SK-N-SH (cell line): Measurements from ENCODE around the gene ZNF628. TPM values are rescaled to one million over a fixed set of nuclear protein-coding genes. Genes with fewer than 3 reads are reported as not detected.

Source experiments
- CTCF ChIA-PET: fragments of 300-600, 350-600 bp; formaldehyde crosslinking; extraction: SDS; loops from one replicate; lab custom pipeline; 2021; lab: Yijun Ruan, JAX
- POLR2A ChIA-PET: fragments of 350-600 bp; sonication (Branson Sonifier 250); formaldehyde crosslinking; extraction: SDS; loops from one replicate; lab custom pipeline; 2020; ENCODE audit warnings: antibody characterized with exemption, inconsistent platforms; lab: Yijun Ruan, JAX
- DNase-seq: peaks from one replicate; pipeline ENCODE4 v3.0.0; 2012
- H2AFZ ChIP-seq: fragments of 200-600 bp; sonication (generic); 2 replicates; pipeline ENCODE4 v1.8.1; 2016; ENCODE audit warnings: antibody characterized with exemption, mild to moderate bottlenecking, low read depth
- H3F3A ChIP-seq: fragments of 200-600 bp; sonication (generic); replicated peaks from 2 replicates; pipeline ENCODE3; 2016; ENCODE audit warnings: antibody characterized with exemption, mild to moderate bottlenecking; ENCODE audit not compliant: insufficient read depth
- H3K27ac ChIP-seq, 2 experiments: fragments of 200-500 bp in 1 of 2; fragments of 200-600 bp in 1 of 2; sonication (Bioruptor generic) in 1 of 2; sonication (generic), shearing (Covaris generic) in 1 of 2; 2 replicates each; pipeline versions ENCODE4 v1.5.1 to v1.6.1; 2014 to 2016; ENCODE audit warnings: low read depth in 2 of 2, inconsistent platforms in 1 of 2, low read length in 1 of 2, mild to moderate bottlenecking in 1 of 2, mixed read lengths in 1 of 2
- H3K27me3 ChIP-seq: fragments of 200-600 bp; sonication (generic), shearing (Covaris generic); 2 replicates; pipeline ENCODE4 v1.6.1; 2016; ENCODE audit warnings: mixed run types; ENCODE audit not compliant: insufficient read depth
- H3K36me3 ChIP-seq, 2 experiments: fragments of 200-500 bp in 1 of 2; fragments of 200-600 bp in 1 of 2; sonication (Bioruptor generic) in 1 of 2; sonication (generic) in 1 of 2; replicated peaks in 1 of 2; 2 replicates each; pipeline versions ENCODE3 to v1.5.1; 2014 to 2016; ENCODE audit warnings: low read length in 1 of 2, mild to moderate bottlenecking in 1 of 2; ENCODE audit not compliant: insufficient read depth in 2 of 2, control insufficient read depth in 1 of 2
- H3K4me1 ChIP-seq, 2 experiments: fragments of 200-500 bp in 1 of 2; fragments of 200-600 bp in 1 of 2; sonication (Bioruptor generic) in 1 of 2; sonication (generic), shearing (Covaris generic) in 1 of 2; 2 replicates each; pipeline versions ENCODE4 v1.5.1 to v1.6.1; 2014 to 2016; ENCODE audit warnings: low read depth in 1 of 2, low read length in 1 of 2, mixed run types in 1 of 2; ENCODE audit not compliant: insufficient read depth in 2 of 2, control insufficient read depth in 1 of 2
- H3K4me2 ChIP-seq: fragments of 200-600 bp; sonication (generic), shearing (Covaris generic); 2 replicates; pipeline ENCODE4 v1.6.1; 2017; ENCODE audit warnings: mixed run types
- H3K4me3 ChIP-seq, 2 experiments: fragments of 200-500 bp in 1 of 2; fragments of 200-600 bp in 1 of 2; sonication (Bioruptor generic) in 1 of 2; sonication (generic), shearing (Covaris generic) in 1 of 2; 2 replicates each; pipeline versions ENCODE4 v1.5.1 to v1.8.1; 2014 to 2016; ENCODE audit warnings: low read depth in 2 of 2, inconsistent platforms in 1 of 2, low read length in 1 of 2, mild to moderate bottlenecking in 1 of 2, mixed read lengths in 1 of 2, moderate library complexity in 1 of 2
- H3K79me2 ChIP-seq: fragments of 200-600 bp; sonication (generic); 2 replicates; pipeline ENCODE4 v1.8.1; 2017; ENCODE audit warnings: mild to moderate bottlenecking; ENCODE audit not compliant: insufficient read depth
- H3K9ac ChIP-seq: fragments of 200-600 bp; sonication (generic); 2 replicates; pipeline ENCODE4 v1.6.1; 2017; ENCODE audit warnings: mixed run types
- H3K9me2 ChIP-seq: fragments of 200-600 bp; sonication (generic); 2 replicates; pipeline ENCODE4 v1.6.1; 2017; ENCODE audit warnings: mixed run types
- H3K9me3 ChIP-seq: fragments of 200-600 bp; sonication (generic); 2 replicates; pipeline ENCODE4 v1.6.1; 2017; ENCODE audit warnings: mixed run types, mild to moderate bottlenecking, moderate library complexity
- H4K20me1 ChIP-seq: fragments of 200-600 bp; sonication (generic); 2 replicates; pipeline ENCODE4 v1.6.1; 2017; ENCODE audit warnings: mild to moderate bottlenecking, mixed run types; ENCODE audit not compliant: insufficient read depth
- EP300 ChIP-seq, 2 experiments: IDR thresholded peaks; 2 replicates each; pipeline versions ENCODE4 v1.4.0 to v1.6.1; 2012; ENCODE audit warnings: borderline replicate concordance in 1 of 2, low read depth in 1 of 2, low read length in 1 of 2
- FOXJ3 ChIP-seq: sonication (generic); formaldehyde crosslinking; IDR thresholded peaks from 2 replicates; pipeline ENCODE4 v1.5.1; 2020; ENCODE audit warnings: mild to moderate bottlenecking, missing genetic modification reagents
- FOXM1 ChIP-seq: IDR thresholded peaks from 2 replicates; pipeline ENCODE4 v1.4.0; 2012; ENCODE audit warnings: low read depth, mild to moderate bottlenecking
- JUND ChIP-seq: IDR thresholded peaks from 2 replicates; pipeline ENCODE4 v1.4.0; 2012
- MEF2A ChIP-seq: IDR thresholded peaks from 2 replicates; pipeline ENCODE4 v1.4.0; 2012; ENCODE audit warnings: low read depth, borderline replicate concordance
- MXI1 ChIP-seq: IDR thresholded peaks from 2 replicates; pipeline ENCODE4 v1.6.1; 2012; ENCODE audit warnings: mild to moderate bottlenecking, low read depth, low read length, improper control_type of control experiment
- NFIC ChIP-seq: IDR thresholded peaks from 2 replicates; pipeline ENCODE4 v1.4.0; 2012; ENCODE audit warnings: borderline replicate concordance
- NRF1 ChIP-seq: IDR thresholded peaks from 2 replicates; pipeline ENCODE4 v1.6.1; 2012; ENCODE audit warnings: low read depth, mild to moderate bottlenecking, low read length
- RCOR1 ChIP-seq: fragments of 150-350 bp; IDR thresholded peaks from 2 replicates; pipeline ENCODE4 v1.6.1; 2017; ENCODE audit warnings: antibody characterized with exemption, low read length
- RXRA ChIP-seq: IDR thresholded peaks from 2 replicates; pipeline ENCODE4 v1.4.0; 2012; ENCODE audit warnings: low read depth, mild to moderate bottlenecking, borderline replicate concordance
- SMC3 ChIP-seq: IDR thresholded peaks from 2 replicates; pipeline ENCODE4 v1.6.1; 2012; ENCODE audit warnings: low read depth, low read length, improper control_type of control experiment
- TAF1 ChIP-seq: IDR thresholded peaks from 2 replicates; pipeline ENCODE4 v1.6.1; 2012; ENCODE audit warnings: low read depth, mild to moderate bottlenecking, low read length, moderate library complexity, borderline replicate concordance
- TCF12 ChIP-seq: IDR thresholded peaks from 2 replicates; pipeline ENCODE4 v1.4.0; 2012
- TEAD4 ChIP-seq: IDR thresholded peaks from 2 replicates; pipeline ENCODE4 v1.4.0; 2012; ENCODE audit warnings: mild to moderate bottlenecking, borderline replicate concordance; ENCODE audit not compliant: insufficient read depth
- WGBS: methylation state at CpG from one replicate; pipeline ENCODE4 v1.1.6; 2017; ENCODE audit warnings: low lambda C conversion rate; 5-methylcytosine and 5-hydroxymethylcytosine counted together
- polyA plus RNA-seq, 3 experiments: library from polyadenylated mRNA; depleted of rRNA; stranded (reverse); fragments of >200 nt; gene quantifications; 2 replicates each; pipeline ENCODE4 v1.2.3, GENCODE V29; 2012
- TF ChIP-seq, protein P1 (sequence below): IDR thresholded peaks from 2 replicates; pipeline ENCODE4 v1.4.0; 2012; ENCODE audit warnings: low read depth, borderline replicate concordance
- TF ChIP-seq, protein P2 (sequence below): fragments of 150-350 bp; IDR thresholded peaks from 2 replicates; pipeline ENCODE4 v1.6.1; 2017; ENCODE audit warnings: antibody characterized with exemption, low read length, low read depth, borderline replicate concordance
- TF ChIP-seq, protein P3 (sequence below): fragments of 200-600 bp; sonication (generic); IDR thresholded peaks from 2 replicates; pipeline ENCODE4 v1.6.1; 2017; ENCODE audit warnings: antibody characterized with exemption, mild to moderate bottlenecking, moderate library complexity

Gene ZNF628
- polyA plus RNA-seq, 1 of the 3 experiments (the other 2 are of a cell fraction), result 1.6 TPM

DNA sequence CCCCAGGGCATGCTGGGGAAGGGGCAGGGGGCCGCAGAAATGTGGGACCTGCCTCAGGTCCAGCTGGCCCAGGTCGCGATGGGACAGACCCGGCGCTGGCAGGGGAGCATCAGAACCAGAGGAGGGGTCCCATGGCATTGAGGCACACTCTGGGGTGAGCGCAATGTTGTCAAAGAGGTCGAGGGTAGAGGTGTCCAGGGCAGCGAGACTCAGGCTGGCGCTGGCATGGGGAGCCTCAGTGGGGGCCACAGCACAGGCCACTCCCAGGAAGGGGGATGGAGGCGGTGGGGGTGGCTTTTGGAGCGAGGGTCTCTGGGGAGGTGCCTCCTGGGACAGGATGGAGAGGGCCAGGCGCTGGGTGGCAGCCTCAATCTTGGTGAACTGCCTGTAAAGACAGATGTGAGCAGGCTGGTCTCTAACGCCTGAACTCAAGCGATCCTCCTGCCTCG lies 12.8 kb upstream of the ZNF628 start:
- 70% methylated on average over 12 of the region's 15 CpGs for WGBS
- Histone ChIP-seq H3K4me1 (peaks cover 12 to 16% of the 10 kb centered on the region in 2 experiments; a peak in 2 of 4 replicates), H3K9me3 (no peaks in the 10 kb centered on the region), H3F3A (peaks cover 23% of the 10 kb centered on the region), H3K9ac (no peak overlapping the region), H3K27me3 (no peaks in the 10 kb centered on the region), H3K27ac (no peak overlapping the region), H2AFZ (no peak overlapping the region), H3K79me2 (peaks cover 12% of the 10 kb centered on the region; the same call in 1 of the 2 replicates), H3K9me2 (no peaks in the 10 kb centered on the region), H3K4me3 (no peak overlapping the region), H4K20me1 (no peaks in the 10 kb centered on the region), H3K36me3 (no peaks in the 10 kb centered on the region), H3K4me2 (no peak overlapping the region)
- no peak for DNase-seq
- POLR2A ChIA-PET, result no interaction called here
- CTCF ChIA-PET, result interaction anchor here (0.5 to 1.4 kb wide), 3 partner anchors 10 to 40 kb away, joined by 3 to 8 read pairs (median 5); no protein-coding TSS in a partner anchor
- no peak for TF ChIP-seq RCOR1
- no peak for TF ChIP-seq NFIC
- TF ChIP-seq TEAD4, result no peak
- no peak for TF ChIP-seq TAF1
- no peak for TF ChIP-seq EP300 (IDR thresholded peaks at IDR 0.05; ENCODE audit: borderline replicate concordance in 1 of 2, low read depth in 1 of 2, low read length in 1 of 2)
- TF ChIP-seq, protein P1, sequence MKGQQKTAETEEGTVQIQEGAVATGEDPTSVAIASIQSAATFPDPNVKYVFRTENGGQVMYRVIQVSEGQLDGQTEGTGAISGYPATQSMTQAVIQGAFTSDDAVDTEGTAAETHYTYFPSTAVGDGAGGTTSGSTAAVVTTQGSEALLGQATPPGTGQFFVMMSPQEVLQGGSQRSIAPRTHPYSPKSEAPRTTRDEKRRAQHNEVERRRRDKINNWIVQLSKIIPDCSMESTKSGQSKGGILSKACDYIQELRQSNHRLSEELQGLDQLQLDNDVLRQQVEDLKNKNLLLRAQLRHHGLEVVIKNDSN, result no peak
- TF ChIP-seq, protein P2, sequence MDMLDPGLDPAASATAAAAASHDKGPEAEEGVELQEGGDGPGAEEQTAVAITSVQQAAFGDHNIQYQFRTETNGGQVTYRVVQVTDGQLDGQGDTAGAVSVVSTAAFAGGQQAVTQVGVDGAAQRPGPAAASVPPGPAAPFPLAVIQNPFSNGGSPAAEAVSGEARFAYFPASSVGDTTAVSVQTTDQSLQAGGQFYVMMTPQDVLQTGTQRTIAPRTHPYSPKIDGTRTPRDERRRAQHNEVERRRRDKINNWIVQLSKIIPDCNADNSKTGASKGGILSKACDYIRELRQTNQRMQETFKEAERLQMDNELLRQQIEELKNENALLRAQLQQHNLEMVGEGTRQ, result no peak
- TF ChIP-seq, protein P3, sequence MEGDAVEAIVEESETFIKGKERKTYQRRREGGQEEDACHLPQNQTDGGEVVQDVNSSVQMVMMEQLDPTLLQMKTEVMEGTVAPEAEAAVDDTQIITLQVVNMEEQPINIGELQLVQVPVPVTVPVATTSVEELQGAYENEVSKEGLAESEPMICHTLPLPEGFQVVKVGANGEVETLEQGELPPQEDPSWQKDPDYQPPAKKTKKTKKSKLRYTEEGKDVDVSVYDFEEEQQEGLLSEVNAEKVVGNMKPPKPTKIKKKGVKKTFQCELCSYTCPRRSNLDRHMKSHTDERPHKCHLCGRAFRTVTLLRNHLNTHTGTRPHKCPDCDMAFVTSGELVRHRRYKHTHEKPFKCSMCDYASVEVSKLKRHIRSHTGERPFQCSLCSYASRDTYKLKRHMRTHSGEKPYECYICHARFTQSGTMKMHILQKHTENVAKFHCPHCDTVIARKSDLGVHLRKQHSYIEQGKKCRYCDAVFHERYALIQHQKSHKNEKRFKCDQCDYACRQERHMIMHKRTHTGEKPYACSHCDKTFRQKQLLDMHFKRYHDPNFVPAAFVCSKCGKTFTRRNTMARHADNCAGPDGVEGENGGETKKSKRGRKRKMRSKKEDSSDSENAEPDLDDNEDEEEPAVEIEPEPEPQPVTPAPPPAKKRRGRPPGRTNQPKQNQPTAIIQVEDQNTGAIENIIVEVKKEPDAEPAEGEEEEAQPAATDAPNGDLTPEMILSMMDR, result no peak
- TF ChIP-seq TCF12, result no peak
- no peak for TF ChIP-seq FOXM1

DNA sequence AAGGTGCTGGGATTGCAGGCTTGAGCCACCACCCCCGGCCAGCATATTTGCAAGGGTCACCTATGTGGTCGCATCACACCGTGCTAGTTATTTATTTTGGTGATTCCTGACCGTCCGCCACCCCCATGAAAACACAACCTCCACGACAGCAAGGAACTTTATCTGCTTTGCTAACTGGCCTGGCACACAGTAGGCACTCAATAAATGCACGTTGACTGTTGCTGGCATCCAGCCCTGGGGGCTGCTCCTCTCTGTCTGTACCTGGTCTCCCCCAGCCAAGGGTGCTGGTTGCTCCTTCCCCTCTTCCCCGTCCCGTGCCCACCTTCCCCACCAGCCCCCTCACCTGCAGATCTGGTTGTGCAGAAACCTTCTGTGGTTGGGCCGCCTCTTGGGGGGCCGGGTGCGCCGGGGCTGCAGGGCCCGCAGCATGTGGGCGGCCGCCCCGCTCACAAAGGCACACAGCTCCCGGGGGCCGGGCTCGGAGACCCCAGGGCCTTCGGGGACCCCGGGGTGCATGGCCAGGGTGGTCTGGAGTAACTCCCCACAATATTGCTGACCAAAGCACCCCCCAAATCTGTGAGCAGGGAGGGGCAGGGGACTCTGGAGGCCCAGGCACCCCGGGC lies 12.3 kb upstream of the ZNF628 start:
- WGBS, result 75% methylated on average over 19 of the region's 23 CpGs
- Histone ChIP-seq H3K9me2 (no peaks in the 10 kb centered on the region), H2AFZ (no peak overlapping the region), H3K4me2 (no peak overlapping the region), H3K9me3 (no peaks in the 10 kb centered on the region), H3K27me3 (no peaks in the 10 kb centered on the region), H3K4me3 (no peak overlapping the region), H3K79me2 (peaks cover 7% of the 10 kb centered on the region; the same call in 1 of the 2 replicates), H4K20me1 (no peaks in the 10 kb centered on the region), H3K4me1 (peaks cover 12 to 16% of the 10 kb centered on the region in 2 experiments; a peak in 2 of 4 replicates), H3K27ac (no peak overlapping the region), H3K36me3 (no peaks in the 10 kb centered on the region)
- ChIA-PET POLR2A (no interaction called here), CTCF (interaction anchor here (0.5 kb wide), 1 partner anchor 23 kb away, joined by 3 read pairs; no protein-coding TSS in a partner anchor)
- DNase-seq, result no peak
- TF ChIP-seq RXRA (no peak), EP300 (IDR thresholded peaks at IDR 0.05; ENCODE audit: borderline replicate concordance in 1 of 2, low read depth in 1 of 2, low read length in 1 of 2) (no peak), FOXM1 (no peak), MEF2A (no peak), RCOR1 (no peak), TAF1 (no peak), NRF1 (no peak), FOXJ3 (no peak), JUND (no peak), SMC3 (no peak), MXI1 (no peak)
- TF ChIP-seq, protein P1, result no peak
- TF ChIP-seq, protein P2, result no peak
- TF ChIP-seq, all 33 proteins: peak for 0
- Histone ChIP-seq H3F3A (peaks cover 23% of the 10 kb centered on the region), H3K9ac (no peak overlapping the region)
